ENCODE data around the gene PRKCZ.

GRCh38 chr1:2060072-2060471, 9.9 kb downstream of the PRKCZ start:
- TF ChIP-seq CTCF (IDR thresholded peaks at IDR 0.05) (no peak), ZFX (IDR thresholded peaks at IDR 0.05; ENCODE audit: borderline replicate concordance) (no peak)
